H1 (cell line): ENCODE results near the gene PIAS4. TPM values are rescaled to one million over a fixed set of nuclear protein-coding genes. Genes with fewer than 3 reads are reported as not detected.
A peak's percentile ranks its signal among the peaks of the same experiment; 100 is the strongest.

Experiments
- CBX5 ChIP-seq: fragments of 300-800, 300-1000 bp; sonication (generic); IDR thresholded peaks from 2 replicates; pipeline ENCODE4 v1.7.1; 2016; ENCODE audit warnings: antibody characterized with exemption, low read length, low read depth
- KDM4A ChIP-seq: IDR thresholded peaks from one replicate; pipeline ENCODE4 v1.7.1; 2012; ENCODE audit warnings: low read depth, mild to moderate bottlenecking, moderate library complexity, low read length, inconsistent platforms; ENCODE audit not compliant: severe bottlenecking
- PHF8 ChIP-seq: fragments of 200-600 bp; sonication (generic); conservative IDR thresholded peaks from 2 replicates; pipeline ENCODE4 v1.7.1; 2012; ENCODE audit warnings: low read depth, mild to moderate bottlenecking, inconsistent platforms, low read length, moderate library complexity
- POLR2A ChIP-seq, 2 experiments: IDR thresholded peaks; 1 replicate in 1 of 2; 2 replicates in 1 of 2; pipeline ENCODE4 v1.6.1; 2011; ENCODE audit warnings: low read depth in 2 of 2, low read length in 2 of 2, mild to moderate bottlenecking in 2 of 2; ENCODE audit errors: control extremely low read depth in 1 of 2
- RBBP5 ChIP-seq: IDR thresholded peaks from 2 replicates; pipeline ENCODE4 v1.7.1; 2012; ENCODE audit warnings: low read depth, mild to moderate bottlenecking, inconsistent platforms, low read length, moderate library complexity, borderline replicate concordance
- YY1 ChIP-seq: IDR thresholded peaks from 2 replicates; pipeline ENCODE4 v1.6.1; 2011; ENCODE audit warnings: low read depth, mild to moderate bottlenecking, low read length
- polyA plus RNA-seq, 7 experiments: library from polyadenylated mRNA; depleted of rRNA in 3 of 7; stranded (reverse) in 5 of 7; unstranded in 2 of 7; fragments of >200 nt in 5 of 7; fragments of 200-250 nt in 2 of 7; gene quantifications; 1 replicate in 5 of 7; 2 replicates in 1 of 7; 4 replicates in 1 of 7; pipeline versions ENCODE4 v1.2.1 to v1.2.3, GENCODE V29; 2011 to 2013; ENCODE audit warnings: missing spikeins in 2 of 7, mixed read lengths in 2 of 7
- total RNA-seq: library from RNA; stranded (reverse); fragmentation: NEBNext Ultra II Directional; extraction: Animal tissue kit (Norgen Biotek cat#: 25700); gene quantifications from 2 replicates; pipeline ENCODE4 v1.2.1, GENCODE V29; 2021
- TF ChIP-seq, protein P1 (sequence below): IDR thresholded peaks from 2 replicates; pipeline ENCODE4 v1.6.1; 2012; ENCODE audit warnings: inconsistent platforms

PIAS4 gene
- total and polyA plus RNA-seq, 2 of the 8 experiments (the other 6 are each of a cell fraction or from before 2014, with no cell fraction given): 30.2 to 51.4 TPM

DNA sequence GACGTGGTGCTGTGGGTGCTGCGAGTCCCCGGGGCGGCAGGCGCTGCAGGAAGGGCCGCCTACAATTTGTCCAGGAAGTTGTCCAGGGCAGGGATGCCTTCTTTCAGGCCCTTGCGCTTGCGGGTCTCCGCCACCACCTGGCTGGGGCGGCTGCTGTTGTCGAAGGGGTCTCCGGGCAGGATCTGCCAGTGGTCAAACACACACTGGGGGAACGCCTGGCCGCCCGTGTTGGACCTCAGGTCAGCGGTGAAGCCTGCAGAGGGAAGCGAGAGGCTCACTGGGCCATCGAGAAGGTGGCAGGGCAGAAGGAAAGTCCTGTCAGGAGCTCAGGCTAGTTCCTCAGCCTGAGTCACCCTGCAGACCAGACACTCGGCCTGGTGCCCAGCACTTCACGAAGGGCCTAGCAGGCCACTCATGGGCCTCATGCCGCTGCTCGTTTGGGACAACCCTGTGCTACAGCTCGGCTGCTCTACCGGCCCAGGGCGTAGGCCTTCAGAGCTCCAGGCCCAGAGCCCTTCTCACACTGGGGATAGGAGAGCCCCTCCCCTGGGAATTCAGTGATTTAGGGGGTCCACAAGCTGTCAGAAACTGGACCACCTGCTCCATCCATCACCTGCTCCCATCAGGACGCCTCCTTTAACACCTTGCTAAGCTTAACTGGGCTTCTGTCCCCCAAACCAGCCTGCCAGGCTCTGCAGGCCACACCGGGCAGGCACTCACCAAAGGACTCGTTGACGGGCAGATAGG lies 30.9 kb upstream of the PIAS4 start (continued):
- no peak for TF ChIP-seq PHF8
- TF ChIP-seq CBX5: no peak
- TF ChIP-seq POLR2A (IDR thresholded peaks at IDR 0.05; ENCODE audit: control extremely low read depth in 1 of 2, low read depth in 2 of 2, low read length in 2 of 2): peak; percentile 12 to 72
- TF ChIP-seq YY1: no peak
- no peak for TF ChIP-seq RBBP5
- TF ChIP-seq, protein P1, sequence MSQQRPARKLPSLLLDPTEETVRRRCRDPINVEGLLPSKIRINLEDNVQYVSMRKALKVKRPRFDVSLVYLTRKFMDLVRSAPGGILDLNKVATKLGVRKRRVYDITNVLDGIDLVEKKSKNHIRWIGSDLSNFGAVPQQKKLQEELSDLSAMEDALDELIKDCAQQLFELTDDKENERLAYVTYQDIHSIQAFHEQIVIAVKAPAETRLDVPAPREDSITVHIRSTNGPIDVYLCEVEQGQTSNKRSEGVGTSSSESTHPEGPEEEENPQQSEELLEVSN: no peak
- TF ChIP-seq KDM4A: no peak
